Measurements from ENCODE around the gene TP53BP2.
A peak's percentile ranks its signal among the peaks of the same experiment; 100 is the strongest.
"Not testable (repeated sequence)": the region's sequence is repeated elsewhere in the genome, so short reads cannot be mapped to it uniquely, and the experiment has no call there.

The TP53BP2 gene

GRCh38 chr1:223845810-223846682, at the start of gene TP53BP2:
TP53BP2 (minus strand) TSS chr1:223845947; CDS start chr1:223845680, 267 bp downstream.
- DNase-seq (ENCODE audit: low read depth) = peak; percentile 89

GRCh38 chr1:223890494-223890893, 44.7 kb upstream of the TP53BP2 start:
- DNase-seq (ENCODE audit: low read depth) = not testable (repeated sequence)

GRCh38 chr1:223889319-223889718, 43.6 kb upstream of the TP53BP2 start:
- DNase-seq (ENCODE audit: low read depth) = not testable (repeated sequence)

- DNase-seq (ENCODE audit: low read depth) = peak; percentile 100
Measured at GRCh38 chr1:223887747-223888418, 42.1 kb upstream of the TP53BP2 start.

- peak; percentile 65 for DNase-seq (ENCODE audit: low read depth)
Measured at GRCh38 chr1:223886516-223886921, 40.8 kb upstream of the TP53BP2 start.

- DNase-seq (ENCODE audit: low read depth) = no peak
Measured at GRCh38 chr1:223885614-223886013, 39.9 kb upstream of the TP53BP2 start.

GRCh38 chr1:223878598-223879325, 33.0 kb upstream of the TP53BP2 start:
- no peak for DNase-seq (ENCODE audit: low read depth)

- no peak for DNase-seq (ENCODE audit: low read depth)
Measured at GRCh38 chr1:223877804-223878203, 32.1 kb upstream of the TP53BP2 start.

GRCh38 chr1:223876590-223876989, 30.8 kb upstream of the TP53BP2 start:
- DNase-seq (ENCODE audit: low read depth) = no peak

GRCh38 chr1:223873044-223873443, 27.3 kb upstream of the TP53BP2 start:
- DNase-seq (ENCODE audit: low read depth) = peak; percentile 42

- DNase-seq (ENCODE audit: low read depth) = no peak
Measured at GRCh38 chr1:223872308-223872901, 26.7 kb upstream of the TP53BP2 start.

- no peak for DNase-seq (ENCODE audit: low read depth)
Measured at GRCh38 chr1:223870617-223871574, 25.1 kb upstream of the TP53BP2 start.

GRCh38 chr1:223864599-223865368, 19.0 kb upstream of the TP53BP2 start:
- DNase-seq (ENCODE audit: low read depth) = not testable (repeated sequence)

- DNase-seq (ENCODE audit: low read depth) = no peak
Measured at GRCh38 chr1:223864084-223864483, 18.3 kb upstream of the TP53BP2 start.

GRCh38 chr1:223861904-223862303, 16.2 kb upstream of the TP53BP2 start:
- no peak for DNase-seq (ENCODE audit: low read depth)

GRCh38 chr1:223860051-223860622, 14.4 kb upstream of the TP53BP2 start:
- no peak for DNase-seq (ENCODE audit: low read depth)

GRCh38 chr1:223859058-223859457, 13.3 kb upstream of the TP53BP2 start:
- DNase-seq (ENCODE audit: low read depth) = no peak

- no peak for DNase-seq (ENCODE audit: low read depth)
Measured at GRCh38 chr1:223856386-223856785, 10.6 kb upstream of the TP53BP2 start.

- no peak for DNase-seq (ENCODE audit: low read depth)
Measured at GRCh38 chr1:223853748-223854147, 8.0 kb upstream of the TP53BP2 start.

- DNase-seq (ENCODE audit: low read depth) = peak; percentile 26
Measured at GRCh38 chr1:223853275-223853674, 7.5 kb upstream of the TP53BP2 start.
